HCT116 (cell line): Measurements from ENCODE around the gene SSNA1. TPM values are rescaled to one million over a fixed set of nuclear protein-coding genes. Genes with fewer than 3 reads are reported as not detected.

ENCODE experiments used
- ATAC-seq: fragments of 200-7000 bp; cut with Tn5 transposase; 2 replicates; pipeline ENCODE4 v1.9.1; 2020; ENCODE audit warnings: mild to moderate bottlenecking, moderate library complexity
- BruUV-seq: library from RNA; stranded (reverse); fragments of 400-500 nt; replicated peaks from 2 replicates; lab custom pipeline; 2021; lab: Mats Ljungman, UMichigan
- CTCF ChIA-PET: fragments of 300-600 bp; sonication (Branson Sonifier 250); formaldehyde crosslinking; loops from one replicate; lab custom pipeline; 2021; ENCODE audit warnings: antibody characterized with exemption; lab: Charles Lee
- POLR2A ChIA-PET: fragments of 300-600, 350-600 bp; sonication (Branson Sonifier 250); formaldehyde crosslinking; loops from one replicate; lab custom pipeline; 2021; ENCODE audit warnings: antibody characterized with exemption; lab: Charles Lee
- RAD21 ChIA-PET, 2 experiments: fragments of 300-600 bp; sonication (Branson Sonifier 250); formaldehyde crosslinking; loops; one replicate each; lab custom pipeline; 2023; ENCODE audit warnings: low total read pairs in 2 of 2; ENCODE audit not compliant: uncharacterized antibody in 2 of 2, unreplicated experiment in 2 of 2, low non-redundant PET in 1 of 2; lab: Charles Lee
- DNase-seq: peaks from one replicate; pipeline ENCODE4 v3.0.0-alpha.2; 2010; ENCODE audit warnings: low read depth, low spot score
- H2AFZ ChIP-seq: fragments of 200-600 bp; shearing (Covaris generic), sonication (generic); 2 replicates; pipeline ENCODE4 v1.6.1; 2017; ENCODE audit warnings: low read depth, mixed run types, mixed read lengths, antibody characterized with exemption, low read length; ENCODE audit not compliant: poor library complexity, severe bottlenecking
- H3K27ac ChIP-seq: 2 replicates; pipeline ENCODE4 v1.5.1; 2012; ENCODE audit warnings: low read depth, low read length
- H3K27me3 ChIP-seq: fragments of 200-600 bp; sonication (generic); 2 replicates; pipeline ENCODE4 v1.6.1; 2016; ENCODE audit warnings: mixed run types, low read length, mixed read lengths; ENCODE audit not compliant: insufficient read depth
- H3K36me3 ChIP-seq, 2 experiments: fragments of 200-500 bp in 1 of 2; fragments of 200-600 bp in 1 of 2; sonication (Bioruptor generic) in 1 of 2; sonication (generic) in 1 of 2; 2 replicates each; pipeline versions ENCODE4 v1.5.1 to v1.6.1; 2014 to 2016; ENCODE audit warnings: low read length in 2 of 2, inconsistent platforms in 1 of 2, mixed read lengths in 1 of 2, mixed run types in 1 of 2; ENCODE audit not compliant: insufficient read depth in 2 of 2, control insufficient read depth in 1 of 2
- H3K4me1 ChIP-seq, 2 experiments: fragments of 200-600 bp in 1 of 2; sonication (generic) in 1 of 2; 2 replicates each; pipeline versions ENCODE4 v1.5.1 to v1.6.1; 2012 to 2017; ENCODE audit warnings: low read length in 2 of 2, inconsistent platforms in 1 of 2, mild to moderate bottlenecking in 1 of 2, mixed read lengths in 1 of 2, mixed run types in 1 of 2, moderate library complexity in 1 of 2; ENCODE audit not compliant: insufficient read depth in 2 of 2, control insufficient read depth in 1 of 2
- H3K4me2 ChIP-seq: fragments of 200-600 bp; sonication (generic); 2 replicates; pipeline ENCODE4 v1.6.1; 2017; ENCODE audit warnings: mixed run types, low read length, mixed read lengths
- H3K4me3 ChIP-seq, 2 experiments: fragments of 200-600 bp in 1 of 2; sonication (generic) in 1 of 2; replicated peaks in 1 of 2; 2 replicates each; pipeline ENCODE4 v1.5.1; 2011 to 2016; ENCODE audit warnings: low read length in 2 of 2, control low read depth in 1 of 2, low read depth in 1 of 2, mild to moderate bottlenecking in 1 of 2, mixed read lengths in 1 of 2, mixed run types in 1 of 2
- H3K79me2 ChIP-seq: fragments of 200-600 bp; sonication (generic); 2 replicates; pipeline ENCODE4 v1.6.1; 2017; ENCODE audit warnings: mild to moderate bottlenecking, mixed run types, low read length, moderate library complexity, mixed read lengths; ENCODE audit not compliant: insufficient read depth
- H3K9ac ChIP-seq: fragments of 200-600 bp; sonication (generic); 2 replicates; pipeline ENCODE4 v1.6.1; 2016; ENCODE audit warnings: low read length, mixed read lengths
- H3K9me2 ChIP-seq: fragments of 200-600 bp; sonication (generic), shearing (Covaris generic); 2 replicates; pipeline ENCODE4 v1.6.1; 2017; ENCODE audit warnings: mixed run types, mild to moderate bottlenecking, moderate library complexity; ENCODE audit not compliant: insufficient read depth
- H3K9me3 ChIP-seq, 2 experiments: fragments of 200-500 bp in 1 of 2; fragments of 200-600 bp in 1 of 2; sonication (Bioruptor generic) in 1 of 2; sonication (generic) in 1 of 2; 2 replicates each; pipeline ENCODE4 v1.6.1; 2014 to 2017; ENCODE audit warnings: low read length in 2 of 2, mixed read lengths in 2 of 2, inconsistent platforms in 1 of 2, low read depth in 1 of 2, mild to moderate bottlenecking in 1 of 2, mixed run types in 1 of 2, moderate library complexity in 1 of 2; ENCODE audit not compliant: control insufficient read depth in 1 of 2, insufficient read depth in 1 of 2
- H4K20me1 ChIP-seq: fragments of 200-600 bp; sonication (generic), shearing (Covaris generic); 2 replicates; pipeline ENCODE4 v1.6.1; 2017; ENCODE audit warnings: mixed run types, mild to moderate bottlenecking, moderate library complexity; ENCODE audit not compliant: insufficient read depth
- CBX3 ChIP-seq: IDR thresholded peaks from 2 replicates; pipeline ENCODE4 v1.6.1; 2012; ENCODE audit warnings: low read depth
- CEBPB ChIP-seq: IDR thresholded peaks from 2 replicates; pipeline ENCODE4 v1.6.1; 2012; ENCODE audit warnings: low read depth
- EGR1 ChIP-seq: IDR thresholded peaks from 2 replicates; pipeline ENCODE4 v1.6.1; 2012; ENCODE audit warnings: low read depth
- EZH2phosphoT487 ChIP-seq: fragments of 200-600 bp; IDR thresholded peaks from 2 replicates; pipeline ENCODE4 v1.6.1; 2018; ENCODE audit warnings: antibody characterized with exemption, borderline replicate concordance
- FOSL1 ChIP-seq: IDR thresholded peaks from 2 replicates; pipeline ENCODE4 v1.6.1; 2012; ENCODE audit warnings: low read depth
- POLR2A ChIP-seq: IDR thresholded peaks from 2 replicates; pipeline ENCODE4 v1.7.0; 2011; ENCODE audit warnings: borderline replicate concordance; ENCODE audit not compliant: insufficient read depth, insufficient read length; ENCODE audit errors: extremely low read depth
- POLR2AphosphoS5 ChIP-seq: IDR thresholded peaks from 2 replicates; pipeline ENCODE4 v1.6.1; 2011; ENCODE audit warnings: mild to moderate bottlenecking, low read depth, low read length, moderate library complexity
- TCF7L2 ChIP-seq: IDR thresholded peaks from 2 replicates; pipeline ENCODE4 v1.7.0; 2011; ENCODE audit warnings: borderline replicate concordance, inconsistent platforms; ENCODE audit not compliant: insufficient read depth, insufficient read length; ENCODE audit errors: extremely low read depth
- ZBTB33 ChIP-seq: IDR thresholded peaks from 2 replicates; pipeline ENCODE4 v1.6.1; 2011; ENCODE audit warnings: mild to moderate bottlenecking, low read length, moderate library complexity; ENCODE audit not compliant: insufficient replicate concordance; ENCODE audit errors: extremely low read depth
- intact Hi-C: fragments of 100-400 bp; cut with micrococcal nuclease; formaldehyde crosslinking; loops from 2 replicates; pipeline ENCODE4 v1.10.0; 2022
- total RNA-seq: library from RNA; stranded (reverse); gene quantifications from one replicate; pipeline ENCODE4 v1.2.1, GENCODE V29; 2021; ENCODE audit not compliant: unreplicated experiment

SSNA1 gene
- total RNA-seq, 1 experiment from 2014 or later, result 84.7 TPM

- TF ChIP-seq TCF7L2 (no peak), POLR2AphosphoS5 (no peak), EGR1 (no peak), CBX3 (no peak), EZH2phosphoT487 (no peak), FOSL1 (no peak), POLR2A (no peak), CEBPB (no peak), ZBTB33 (no peak)
These were observed 2.6 kb upstream of the SSNA1 start for GRCh38 chr9:137185921-137186320.

More at GRCh38 chr9:137185921-137186320, 2.6 kb upstream of the SSNA1 start:
- Histone ChIP-seq H3K4me1 (peaks cover 16 to 30% of the 10 kb centered on the region in 2 experiments), H3K9me2 (no peaks in the 10 kb centered on the region), H3K9me3 (no peaks in the 10 kb centered on the region), H3K9ac (no peak overlapping the region), H3K36me3 (peaks cover 0 to 23% of the 10 kb centered on the region in 2 experiments; a peak in 1 of 4 replicates), H4K20me1 (no peaks in the 10 kb centered on the region), H3K4me3 (no peak overlapping the region), H3K27ac (no peak overlapping the region), H3K27me3 (no peaks in the 10 kb centered on the region), H3K79me2 (peaks cover 50% of the 10 kb centered on the region), H3K4me2 (no peak overlapping the region), H2AFZ (no peak overlapping the region)
- no TSS peak for BruUV-seq
- CTCF ChIA-PET, result no interaction called here
- RAD21 ChIA-PET, result no interaction called here
- DNase-seq (no peak), ATAC-seq (no peak)
- POLR2A ChIA-PET, result no interaction called here
- intact Hi-C loops, result loop anchor here (5.0 kb wide), 1 partner anchor 41 kb away; the partner anchor contains the start of genes CYSRT1 and RNF224
